Adrenal gland (tissue), 12 donors: Measurements from ENCODE around the gene ITM2C. TPM values are rescaled to one million over a fixed set of nuclear protein-coding genes. Genes with fewer than 3 reads are reported as not detected.

ENCODE experiments used
- DNase-seq, 7 donors: peaks; one replicate each; pipeline ENCODE4 v3.0.0-alpha.2; 2019 to 2020
- H3K27ac ChIP-seq, 5 donors: fragments of 200-600 bp; sonication (generic) in 4 of 5; 1 replicate in 3 of 5; 2 replicates in 2 of 5; pipeline versions ENCODE4 v1.5.1 to v1.8.0; 2016 to 2020; ENCODE audit warnings: mild to moderate bottlenecking in 1 of 5
- H3K27me3 ChIP-seq: fragments of 200-600 bp; 2 replicates; pipeline ENCODE4 v1.8.0; 2021
- H3K36me3 ChIP-seq, 2 donors: fragments of 200-600 bp; replicated peaks in 1 of 2; 1 replicate in 1 of 2; 2 replicates in 1 of 2; pipeline versions ENCODE4 v1.5.1 to v1.8.0; 2018 to 2022
- H3K4me1 ChIP-seq, 2 donors: fragments of 200-600 bp; replicated peaks in 1 of 2; 1 replicate in 1 of 2; 2 replicates in 1 of 2; pipeline versions ENCODE4 v1.5.1 to v1.8.0; 2018 to 2021
- H3K4me3 ChIP-seq, 4 donors: fragments of 200-600 bp; sonication (generic) in 3 of 4; one replicate each; pipeline ENCODE4 v1.5.1; 2016 to 2018
- H3K9me3 ChIP-seq, 3 donors: fragments of 200-600 bp; sonication (generic) in 1 of 3; replicated peaks in 1 of 3; 1 replicate in 2 of 3; 2 replicates in 1 of 3; pipeline versions ENCODE4 v1.5.1 to v1.8.0; 2016 to 2021
- CTCF ChIP-seq, 6 experiments: fragments of 450-650 bp in 4 of 6; fragments of 200-600 bp in 2 of 6; sonication (generic) in 1 of 6; IDR thresholded peaks; 1 replicate in 5 of 6; 2 replicates in 1 of 6; pipeline versions ENCODE4 v1.5.1 to v1.8.0; 2016 to 2021; ENCODE audit warnings: antibody characterized with exemption in 6 of 6, mild to moderate bottlenecking in 2 of 6, moderate library complexity in 1 of 6
- POLR2A ChIP-seq, 2 donors: fragments of 450-650 bp; IDR thresholded peaks; one replicate each; pipeline ENCODE4 v1.6.1; 2017; ENCODE audit warnings: antibody characterized with exemption in 2 of 2, mild to moderate bottlenecking in 2 of 2, moderate library complexity in 1 of 2
- WGBS, 4 donors: extraction: QIAGEN DNeasy Blood & Tissue Kit in 2 of 4; methylation state at CpG; one replicate each; pipeline versions ENCODE4 v1.1.5 to v1.1.7; 2013 to 2017; 5-methylcytosine and 5-hydroxymethylcytosine counted together
- intact Hi-C, 2 donors: fragments of 100-400 bp; cut with DNase I; formaldehyde crosslinking; loops; one replicate each; pipeline versions ENCODE4 v1.14.1 to v1.15.0; 2022 to 2023
- polyA plus RNA-seq, 3 donors: library from polyadenylated mRNA; stranded (reverse); fragments of 200-250 nt in 2 of 3; fragments of 350-450 nt in 1 of 3; fragmentation: Illumina TruSeq in 1 of 3; extraction: RNeasy Lipid Tissue Mini Kit (QIAGEN cat#74804) in 1 of 3; gene quantifications; one replicate each; pipeline ENCODE4 v1.2.3, GENCODE V29; 2013 to 2014
- total RNA-seq, 9 donors: library from RNA; depleted of rRNA in 4 of 9; stranded (reverse); fragments of >200 nt in 4 of 9; fragments of 120-200 nt in 1 of 9; fragmentation: NEBNext Ultra II Directional in 1 of 9; extraction: Animal tissue kit (Norgen Biotek cat#: 25700) in 1 of 9; gene quantifications; one replicate each; pipeline versions ENCODE4 v1.1.0 to v1.2.4, GENCODE V29; 2013 to 2023
- donor health status: healthy with polysubstance abuse.
- donor health status: Bipolar disorder and iron deficiency.
- donor health status: DM: yes; HTN: yes; CAD: no.
- donor health status: DM: no; HTN: no; CAD: no.
- donor health status: DM: no; HTN: no; CAD: no.
- donor health status: DM: yes; HTN: yes; CAD: no.

The ITM2C gene
- total and polyA plus RNA-seq, 12 donors, result 16.8 to 131 (median 35.6) TPM

- TF ChIP-seq POLR2A (IDR thresholded peaks at IDR 0.05) (no peak), CTCF (IDR thresholded peaks at IDR 0.05) (no peak)
- Histone ChIP-seq H3K4me3 (no peak overlapping the region), H3K27ac (no peak overlapping the region), H3K9me3 (no peaks in the 10 kb centered on the region), H3K36me3 (no peaks in the 10 kb centered on the region), H3K27me3 (no peaks in the 10 kb centered on the region), H3K4me1 (no peaks in the 10 kb centered on the region)
- WGBS, 4 donors, result 59 to 74% (median 64%) methylated on average over 11 of the region's 11 CpGs
- intact Hi-C loops, result no loop called here
- DNase-seq, result peak in 2 of 7 donors; percentile 32 to 95
These were observed 20.9 kb downstream of the ITM2C start for GRCh38 chr2:230885463-230886130.

GRCh38 chr2:230886206-230886605 is 21.5 kb downstream of the ITM2C start:
- Histone ChIP-seq H3K9me3 (no peaks in the 10 kb centered on the region), H3K4me3 (no peak overlapping the region), H3K36me3 (no peaks in the 10 kb centered on the region), H3K4me1 (no peaks in the 10 kb centered on the region), H3K27ac (no peak overlapping the region), H3K27me3 (no peaks in the 10 kb centered on the region)
- no peak for TF ChIP-seq POLR2A (IDR thresholded peaks at IDR 0.05)
- intact Hi-C loops, result no loop called here
- DNase-seq, result no peak
- WGBS, 4 donors, result 47 to 67% (median 65%) methylated on average over 2 to 5 of the region's 5 CpGs

- no peaks in the 10 kb centered on the region for H3K27me3 ChIP-seq
- WGBS, 4 donors, result 67 to 94% (median 81%) methylated on average over 1 to 14 of the region's 14 CpGs
- no peak overlapping the region for H3K27ac ChIP-seq
- no peak overlapping the region for H3K4me3 ChIP-seq
- TF ChIP-seq CTCF (IDR thresholded peaks at IDR 0.05) (no peak), POLR2A (IDR thresholded peaks at IDR 0.05) (no peak)
- H3K36me3 ChIP-seq, result no peaks in the 10 kb centered on the region
- no peaks in the 10 kb centered on the region for H3K4me1 ChIP-seq
- H3K9me3 ChIP-seq, result no peaks in the 10 kb centered on the region
- intact Hi-C loops, result no loop called here
- DNase-seq, result no peak
These were observed 21.9 kb downstream of the ITM2C start for GRCh38 chr2:230886671-230887071.

GRCh38 chr2:230887342-230887741 is 22.6 kb downstream of the ITM2C start:
- no peak overlapping the region for H3K4me3 ChIP-seq
- H3K4me1 ChIP-seq, result no peaks in the 10 kb centered on the region
- H3K27me3 ChIP-seq, result no peaks in the 10 kb centered on the region
- no peak for DNase-seq
- TF ChIP-seq POLR2A (IDR thresholded peaks at IDR 0.05) (no peak), CTCF (IDR thresholded peaks at IDR 0.05) (no peak)
- no peaks in the 10 kb centered on the region for H3K36me3 ChIP-seq
- no peak overlapping the region for H3K27ac ChIP-seq
- WGBS, 4 donors, result 73 to 81% (median 78%) methylated on average over 7 of the region's 7 CpGs
- intact Hi-C loops, result no loop called here
- H3K9me3 ChIP-seq, result no peaks in the 10 kb centered on the region

GRCh38 chr2:230888824-230889400 is 24.2 kb downstream of the ITM2C start:
- Histone ChIP-seq H3K27ac (no peak overlapping the region), H3K36me3 (no peaks in the 10 kb centered on the region), H3K4me3 (no peak overlapping the region), H3K9me3 (no peaks in the 10 kb centered on the region), H3K4me1 (no peaks in the 10 kb centered on the region), H3K27me3 (no peaks in the 10 kb centered on the region)
- no peak for TF ChIP-seq POLR2A (IDR thresholded peaks at IDR 0.05)
- no peak for TF ChIP-seq CTCF (IDR thresholded peaks at IDR 0.05)
- WGBS, 4 donors, result 85 to 92% (median 88%) methylated on average over 14 of the region's 14 CpGs
- intact Hi-C loops, result no loop called here
- DNase-seq, result no peak
